ENCODE results near the gene DRD3.

GRCh38 chr3:114120211-114120610 lies 58.6 kb downstream of the DRD3 start:
- TF ChIP-seq JUN (CRISPR knock-in tag; IDR thresholded peaks at IDR 0.05) (no peak), FOXK1 (CRISPR knock-in tag; IDR thresholded peaks at IDR 0.05) (no peak), CTCF (IDR thresholded peaks at IDR 0.05) (no peak), ETV6 (CRISPR knock-in tag; IDR thresholded peaks at IDR 0.05) (no peak), E2F5 (CRISPR knock-in tag; IDR thresholded peaks at IDR 0.05) (no peak), ZBTB43 (CRISPR knock-in tag; IDR thresholded peaks at IDR 0.05) (no peak), TP53 (CRISPR knock-in tag; IDR thresholded peaks at IDR 0.05) (no peak), USF2 (CRISPR knock-in tag; IDR thresholded peaks at IDR 0.05) (no peak), RORB (CRISPR knock-in tag; IDR thresholded peaks at IDR 0.05) (no peak)
